Nephron (organoid): ENCODE measurements around the gene SNRNP40.

Source experiments
- H3K27ac Mint-ChIP-seq, 3 experiments: 2 replicates each; pipeline ENCODE4 v1.8.0; 2020; ENCODE audit warnings: mixed read lengths in 3 of 3, mild to moderate bottlenecking in 2 of 3, moderate library complexity in 1 of 3
- H3K27me3 Mint-ChIP-seq: 2 replicates; pipeline ENCODE4 v1.8.0; 2021; ENCODE audit warnings: low read depth, mild to moderate bottlenecking, moderate library complexity, mixed read lengths
- H3K36me3 Mint-ChIP-seq: 2 replicates; pipeline ENCODE4 v1.8.0; 2020; ENCODE audit warnings: low read depth, mixed read lengths
- H3K4me1 Mint-ChIP-seq: 2 replicates; pipeline ENCODE4 v1.8.0; 2020; ENCODE audit warnings: mixed read lengths
- H3K4me3 Mint-ChIP-seq, 3 experiments: 2 replicates each; pipeline ENCODE4 v1.8.0; 2020; ENCODE audit warnings: mild to moderate bottlenecking in 3 of 3, mixed read lengths in 3 of 3, moderate library complexity in 2 of 3
- H3K9me3 Mint-ChIP-seq: 2 replicates; pipeline ENCODE4 v1.8.0; 2020; ENCODE audit warnings: mixed read lengths
- CTCF ChIP-seq, 3 experiments: fragments of 200-600 bp; sonication (generic); IDR thresholded peaks; one replicate each; pipeline ENCODE4 v1.5.0; 2021; ENCODE audit warnings: antibody characterized with exemption in 3 of 3; ENCODE audit not compliant: unreplicated experiment in 3 of 3

SNRNP40 gene

GRCh38 chr1:31227891-31228568 is 68.6 kb downstream of the SNRNP40 start:
- H3K4me1 Mint-ChIP-seq: peaks cover 9% of the 10 kb centered on the region
- H3K9me3 Mint-ChIP-seq: no peaks in the 10 kb centered on the region
- H3K36me3 Mint-ChIP-seq: no peaks in the 10 kb centered on the region
- H3K27me3 Mint-ChIP-seq: no peaks in the 10 kb centered on the region
- no peak for TF ChIP-seq CTCF (IDR thresholded peaks at IDR 0.05; ENCODE audit: unreplicated experiment in 3 of 3)
- H3K27ac Mint-ChIP-seq: no peak overlapping the region
- no peak overlapping the region for H3K4me3 Mint-ChIP-seq

GRCh38 chr1:31224068-31224467 is 72.5 kb downstream of the SNRNP40 start:
- H3K9me3 Mint-ChIP-seq: no peaks in the 10 kb centered on the region
- no peak for TF ChIP-seq CTCF (IDR thresholded peaks at IDR 0.05; ENCODE audit: unreplicated experiment in 3 of 3)
- H3K36me3 Mint-ChIP-seq: no peaks in the 10 kb centered on the region
- no peak overlapping the region for H3K4me3 Mint-ChIP-seq
- peaks cover 1% of the 10 kb centered on the region for H3K27me3 Mint-ChIP-seq
- no peak overlapping the region for H3K27ac Mint-ChIP-seq
- H3K4me1 Mint-ChIP-seq: peaks cover 9% of the 10 kb centered on the region

- no peak for TF ChIP-seq CTCF (IDR thresholded peaks at IDR 0.05; ENCODE audit: unreplicated experiment in 3 of 3)
- Mint-ChIP-seq H3K9me3 (no peaks in the 10 kb centered on the region), H3K27ac (no peak overlapping the region), H3K27me3 (peaks cover 4% of the 10 kb centered on the region), H3K4me1 (peaks cover 14% of the 10 kb centered on the region), H3K4me3 (no peak overlapping the region), H3K36me3 (no peaks in the 10 kb centered on the region)
Observed at GRCh38 chr1:31222176-31222575, 74.4 kb downstream of the SNRNP40 start.

- Mint-ChIP-seq H3K4me3 (no peak overlapping the region), H3K4me1 (peaks cover 17% of the 10 kb centered on the region), H3K27me3 (peaks cover 4% of the 10 kb centered on the region), H3K36me3 (no peaks in the 10 kb centered on the region), H3K9me3 (no peaks in the 10 kb centered on the region), H3K27ac (peak overlapping the region in 1 of 3 experiments; percentile 55)
- TF ChIP-seq CTCF (IDR thresholded peaks at IDR 0.05; ENCODE audit: unreplicated experiment in 3 of 3): no peak
Observed at GRCh38 chr1:31221072-31221471, 75.5 kb downstream of the SNRNP40 start.

GRCh38 chr1:31219489-31219888 is 77.1 kb downstream of the SNRNP40 start:
- H3K27ac Mint-ChIP-seq: no peak overlapping the region
- no peak overlapping the region for H3K4me3 Mint-ChIP-seq
- no peak for TF ChIP-seq CTCF (IDR thresholded peaks at IDR 0.05; ENCODE audit: unreplicated experiment in 3 of 3)
- H3K36me3 Mint-ChIP-seq: no peaks in the 10 kb centered on the region
- H3K9me3 Mint-ChIP-seq: no peaks in the 10 kb centered on the region
- peaks cover 26% of the 10 kb centered on the region for H3K4me1 Mint-ChIP-seq
- H3K27me3 Mint-ChIP-seq: peaks cover 4% of the 10 kb centered on the region

- Mint-ChIP-seq H3K9me3 (no peaks in the 10 kb centered on the region), H3K27ac (no peak overlapping the region), H3K27me3 (peaks cover 4% of the 10 kb centered on the region), H3K4me3 (no peak overlapping the region), H3K36me3 (no peaks in the 10 kb centered on the region), H3K4me1 (peaks cover 21% of the 10 kb centered on the region)
- TF ChIP-seq CTCF (IDR thresholded peaks at IDR 0.05; ENCODE audit: unreplicated experiment in 3 of 3): no peak
Observed at GRCh38 chr1:31218705-31219104, 77.9 kb downstream of the SNRNP40 start.
